Stimulated activated CD8-positive, alpha-beta memory T cell treated with anti-CD3 and anti-CD28 coated beads, Interleukin-15, amount 100 ng/mL, for 24 hours (primary cell): ENCODE results near the gene EML5.
"Not testable (repeated sequence)": the region's sequence is repeated elsewhere in the genome, so short reads cannot be mapped to it uniquely, and the experiment has no call there.

Source experiments
- DNase-seq: peaks from one replicate; pipeline ENCODE4 v3.0.0-alpha.2; 2020; ENCODE audit warnings: low read depth

Gene EML5

GRCh38 chr14:88802596-88802995 lies 9.8 kb upstream of the EML5 start:
- no peak for DNase-seq

GRCh38 chr14:88799522-88799921 lies 6.8 kb upstream of the EML5 start:
- DNase-seq, result no peak

- no peak for DNase-seq
Observed at GRCh38 chr14:88798156-88798555, 5.4 kb upstream of the EML5 start.

DNA sequence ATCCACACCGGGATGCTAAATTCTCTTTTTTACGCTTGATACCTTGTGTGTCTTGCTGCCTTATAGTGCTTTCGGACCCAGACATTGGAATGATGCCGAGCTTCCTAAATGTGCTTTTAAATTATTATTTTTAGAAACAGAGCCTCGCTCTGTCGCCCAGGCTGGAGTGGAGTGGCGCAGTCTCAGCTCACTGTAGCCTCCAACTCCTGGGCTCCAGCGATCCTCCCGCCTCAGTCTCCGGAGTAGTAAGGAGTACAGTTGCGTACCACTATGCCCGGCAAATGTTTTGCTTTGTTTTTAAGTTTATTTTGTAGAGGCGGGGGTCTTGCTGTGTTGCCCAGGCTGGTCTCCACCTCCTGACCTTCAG lies 489 bp upstream of the EML5 start:
- DNase-seq, result no peak

DNA sequence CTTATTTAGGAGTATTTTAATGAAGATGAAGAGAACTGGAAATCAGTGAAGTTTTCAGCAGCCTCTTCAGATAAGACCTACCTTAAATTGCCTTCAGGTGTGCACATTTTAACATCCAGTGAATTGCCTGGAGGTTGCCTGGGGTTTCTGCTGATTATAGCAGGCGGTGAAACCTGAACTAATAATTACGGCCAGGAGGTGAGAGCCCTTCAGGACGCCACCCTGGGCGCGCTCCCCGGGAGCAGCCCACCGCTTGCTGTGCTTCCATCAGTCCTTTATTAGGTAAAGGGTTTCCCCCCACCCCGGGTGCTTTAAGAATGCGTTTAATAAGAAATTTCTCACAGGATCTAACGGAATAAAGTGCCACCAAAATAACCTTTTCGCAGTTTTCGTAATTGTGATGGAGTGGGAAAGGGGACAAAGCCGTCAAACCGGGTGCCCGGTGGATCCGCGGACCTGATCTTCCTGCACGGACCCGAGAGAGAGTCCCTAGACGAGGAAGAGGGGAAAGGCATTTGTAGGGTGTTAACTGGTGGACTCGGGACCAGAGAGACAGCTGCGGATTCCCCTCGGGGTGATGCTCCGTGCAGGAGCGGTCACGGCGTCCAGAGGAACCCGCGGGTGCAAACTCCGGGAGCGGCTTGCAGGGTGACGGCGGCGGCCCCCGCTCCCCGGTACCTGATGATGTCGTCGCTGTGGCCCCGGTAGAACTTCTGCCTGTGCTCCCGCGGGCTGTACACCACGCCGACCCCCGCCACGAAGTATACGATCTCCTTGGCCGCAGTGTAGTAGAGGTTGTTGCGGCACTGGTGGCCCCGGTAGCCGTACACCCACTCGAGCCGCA lies 902 bp downstream of the EML5 start:
- no peak for DNase-seq

DNA sequence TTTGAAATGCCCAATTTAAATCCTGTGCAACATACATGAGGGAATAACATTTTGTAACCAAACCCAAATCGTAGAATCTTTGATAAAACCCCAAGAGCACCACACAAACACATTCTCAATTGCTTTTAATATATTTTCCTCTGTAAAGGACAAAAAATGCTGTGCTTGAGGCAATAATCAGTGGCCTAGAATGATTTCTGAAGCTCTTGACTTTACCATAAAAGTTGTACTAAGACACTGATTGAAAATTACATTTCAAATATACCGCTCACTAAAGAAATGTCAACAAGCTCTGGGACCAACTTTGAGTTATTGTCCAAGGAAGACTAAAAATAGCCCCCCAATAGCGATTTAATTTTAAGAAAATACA lies 1.5 kb downstream of the EML5 start:
- no peak for DNase-seq

DNA sequence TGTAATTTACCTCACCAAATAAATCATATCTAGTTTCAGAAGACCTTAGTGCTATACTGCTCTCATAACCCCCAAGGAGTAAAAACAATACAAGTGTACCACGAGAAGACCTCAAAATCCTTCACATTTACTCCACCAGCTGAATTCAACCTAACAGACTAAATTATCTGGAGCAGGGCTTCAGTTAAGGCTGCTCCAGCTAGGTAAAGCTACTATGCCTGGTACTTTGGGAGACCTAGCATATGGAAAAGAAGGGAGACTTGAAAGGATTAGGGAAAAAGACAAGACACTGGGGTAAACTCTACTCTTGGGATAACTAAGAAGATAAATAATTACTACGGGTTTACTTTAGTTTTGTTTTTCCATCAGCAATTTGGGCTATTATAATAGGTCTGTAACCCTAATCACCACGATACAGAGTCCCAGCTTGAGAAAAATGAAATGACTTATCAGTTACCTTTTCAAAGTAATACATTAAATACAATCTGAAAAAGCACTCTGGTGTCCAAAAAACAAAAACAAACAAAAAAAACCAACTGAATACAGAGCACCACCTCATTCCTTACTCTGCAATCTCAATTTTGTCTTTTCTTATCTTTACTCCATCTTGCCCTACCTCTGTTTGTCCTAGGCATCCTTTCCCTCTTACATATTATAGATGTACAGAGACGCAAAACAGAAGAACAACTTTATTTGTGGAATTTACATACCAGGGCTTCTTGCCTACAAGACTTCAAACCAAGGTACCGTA lies 2.1 kb downstream of the EML5 start:
- DNase-seq, result no peak

GRCh38 chr14:88789573-88789972 lies 3.2 kb downstream of the EML5 start:
- DNase-seq, result not testable (repeated sequence)

GRCh38 chr14:88786715-88787114 lies 6.0 kb downstream of the EML5 start:
- DNase-seq, result no peak

DNA sequence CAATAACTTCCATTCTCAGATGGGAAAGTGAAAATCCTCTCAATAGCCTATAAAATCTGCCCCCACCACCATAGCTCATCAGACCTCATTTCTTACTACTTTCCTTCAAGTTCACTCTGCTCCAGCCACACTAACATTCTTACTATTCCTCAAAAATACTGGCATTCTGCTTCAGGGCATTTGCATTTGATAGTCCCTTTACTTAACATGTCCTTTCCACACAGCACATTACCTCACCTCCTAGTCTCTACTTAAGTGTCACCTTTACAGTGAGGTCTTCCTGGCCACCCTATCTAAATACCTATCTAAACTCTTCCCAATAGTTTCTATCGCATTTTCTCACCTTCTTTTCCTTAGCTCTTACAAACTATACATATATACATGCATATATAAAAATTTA lies 6.8 kb downstream of the EML5 start:
- no peak for DNase-seq

DNA sequence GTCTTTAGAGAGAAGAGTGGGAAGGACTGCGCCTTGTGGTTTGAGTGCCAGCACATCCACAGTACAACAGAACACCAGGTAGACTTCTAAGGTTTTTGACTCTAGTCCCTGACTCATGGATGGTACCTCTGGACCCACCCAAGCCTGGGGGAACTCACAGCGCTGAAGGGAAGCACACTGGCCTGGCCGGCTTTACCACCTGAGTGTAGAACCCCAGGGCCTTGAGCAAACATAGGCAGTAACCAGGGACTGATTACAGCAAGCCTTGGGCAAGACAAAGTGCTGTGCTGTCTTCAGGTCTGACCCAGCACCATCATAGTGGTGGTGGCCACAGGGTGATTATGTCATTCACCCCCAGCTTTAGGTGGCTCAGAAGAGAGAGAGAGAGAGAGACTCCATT lies 17.2 kb downstream of the EML5 start:
- no peak for DNase-seq

DNA sequence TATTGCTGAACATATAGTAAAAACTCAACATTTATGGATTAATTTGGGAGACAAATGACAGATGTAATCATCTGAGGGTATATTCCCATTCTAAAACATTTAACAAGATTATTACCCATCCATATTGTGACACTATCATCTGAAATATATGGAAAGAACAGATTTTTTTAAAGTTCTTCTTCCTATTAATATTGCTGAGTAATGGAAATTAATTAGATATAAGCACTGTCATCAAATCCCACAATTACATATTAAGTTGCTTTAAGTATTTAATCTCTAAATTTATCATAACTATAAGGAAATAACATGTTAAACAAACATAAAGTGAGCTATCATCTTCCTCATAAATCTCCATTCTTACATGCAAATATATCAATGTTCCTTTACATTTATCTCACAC lies 22.0 kb downstream of the EML5 start:
- DNase-seq, result no peak

DNA sequence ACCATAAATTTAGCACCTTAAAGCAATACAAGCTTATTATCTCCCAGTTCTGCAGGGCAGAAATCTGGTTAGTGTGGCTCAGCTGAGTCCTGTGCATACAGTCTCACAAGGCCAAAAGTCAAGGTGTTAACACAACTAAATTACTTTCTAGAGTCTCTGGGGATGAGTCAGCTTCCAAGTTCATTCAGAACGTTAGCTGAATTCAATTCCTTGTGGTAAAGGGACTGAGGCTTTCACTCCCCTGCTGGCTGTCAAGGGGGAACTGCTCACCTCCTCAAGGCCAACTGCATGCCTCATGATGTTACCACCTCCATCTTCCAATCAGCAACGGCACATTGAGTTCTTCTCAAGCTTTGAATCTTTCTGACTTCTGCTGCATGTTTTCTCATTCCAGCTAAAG lies 27.6 kb downstream of the EML5 start:
- no peak for DNase-seq

GRCh38 chr14:88753873-88754272 lies 38.9 kb downstream of the EML5 start:
- no peak for DNase-seq

GRCh38 chr14:88750945-88751344 lies 41.8 kb downstream of the EML5 start:
- no peak for DNase-seq

GRCh38 chr14:88750413-88750812 lies 42.3 kb downstream of the EML5 start:
- no peak for DNase-seq

- DNase-seq, result no peak
Observed at GRCh38 chr14:88749139-88749538, 43.6 kb downstream of the EML5 start.

DNA sequence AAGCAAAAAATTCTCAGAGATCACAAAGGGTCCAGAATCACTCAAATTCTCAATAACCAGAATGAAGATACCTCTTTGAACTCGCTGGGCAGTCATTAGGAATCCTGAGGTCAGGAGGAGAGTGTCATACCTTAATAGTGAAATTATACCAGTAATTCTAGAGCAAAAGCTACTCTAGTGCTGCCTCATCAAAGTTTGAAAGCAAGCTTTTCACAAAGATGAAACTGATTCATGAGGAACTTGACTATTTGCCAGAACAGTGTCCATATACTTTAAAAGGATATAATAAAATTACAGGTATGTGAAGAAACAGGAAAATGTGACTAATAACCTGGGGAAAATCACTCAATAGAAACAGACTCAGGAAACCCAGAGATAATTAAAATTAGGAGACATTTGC lies 44.5 kb downstream of the EML5 start:
- DNase-seq, result no peak

- no peak for DNase-seq
Observed at GRCh38 chr14:88746052-88746451, 46.7 kb downstream of the EML5 start.

DNA sequence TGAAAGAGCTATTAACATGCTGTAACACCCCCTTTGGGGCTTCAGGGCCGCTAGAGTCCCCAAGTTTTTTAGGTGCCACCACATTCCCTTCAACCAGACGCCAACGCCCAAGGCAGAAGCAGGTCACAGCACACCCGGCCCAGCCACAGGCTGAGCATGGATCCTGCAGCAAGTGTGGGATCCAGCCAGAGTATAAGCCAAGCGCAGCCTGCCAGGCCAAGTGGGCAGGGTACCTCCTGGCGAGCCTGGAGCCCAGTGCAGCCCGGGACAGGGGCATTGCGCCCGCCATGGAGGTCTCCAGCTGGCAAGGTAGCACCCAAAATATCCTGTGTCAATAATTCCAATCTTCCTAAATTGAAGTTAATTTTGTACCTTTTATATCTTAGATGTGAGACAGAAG lies 55.5 kb downstream of the EML5 start:
- no peak for DNase-seq

DNA sequence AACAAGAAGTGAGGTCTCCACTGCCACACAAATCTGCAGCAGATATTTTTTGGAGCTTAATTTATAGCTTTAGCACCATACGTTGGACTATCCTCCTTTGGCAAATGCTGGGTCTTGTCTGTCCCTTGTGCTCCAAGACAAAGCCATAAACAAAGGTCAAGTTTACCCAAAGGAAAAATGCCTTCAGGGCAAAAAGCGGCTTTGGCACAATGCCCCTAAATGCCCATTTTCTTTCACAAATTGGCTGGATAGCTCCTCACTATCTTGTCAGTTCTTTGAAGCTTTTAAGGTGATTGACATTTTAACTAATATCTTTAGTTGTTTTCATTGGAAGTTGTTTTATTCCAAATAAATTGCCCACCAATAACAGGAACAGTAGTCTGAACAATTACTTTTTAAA lies 59.6 kb downstream of the EML5 start:
- DNase-seq, result no peak

DNA sequence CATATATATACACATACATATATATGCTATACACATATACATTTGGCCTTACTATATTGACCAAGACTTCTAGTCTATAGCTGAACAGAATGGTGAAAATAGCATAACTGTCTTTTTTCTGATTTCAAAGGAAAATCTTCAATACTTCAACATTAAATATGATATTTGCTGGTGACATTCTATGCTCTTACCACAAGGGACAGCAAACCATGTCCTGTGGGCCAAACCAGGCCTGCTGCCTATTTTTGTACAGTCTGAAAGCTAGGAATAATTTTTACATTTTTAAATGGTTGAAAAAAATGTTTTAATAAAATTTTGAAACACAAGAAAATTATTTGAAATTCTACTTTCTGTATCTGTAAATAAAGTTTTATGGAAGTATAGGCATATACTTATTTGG lies 63.6 kb downstream of the EML5 start:
- DNase-seq, result no peak

DNA sequence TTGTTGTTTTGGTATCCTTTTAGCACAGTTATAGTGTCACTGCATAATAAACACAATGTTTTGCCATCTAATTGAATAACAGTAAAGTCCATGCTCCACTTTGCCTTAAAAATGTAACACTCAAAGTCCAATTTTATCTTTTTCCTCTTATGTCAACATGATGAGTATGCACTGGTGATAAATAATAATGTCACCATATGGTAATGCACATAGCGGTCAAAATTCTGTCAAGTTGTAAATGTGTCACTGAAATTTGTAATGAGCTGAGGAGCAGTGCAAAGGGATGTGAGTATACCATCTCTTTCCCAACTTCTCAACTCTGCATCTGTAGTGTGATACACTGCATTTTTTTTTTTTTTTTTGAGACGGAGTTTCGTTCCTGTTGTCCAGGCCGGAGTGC lies 65.7 kb downstream of the EML5 start:
- no peak for DNase-seq

- DNase-seq, result no peak
Observed at GRCh38 chr14:88710709-88711108, 82.0 kb downstream of the EML5 start.
